ENCODE measurements around the gene PIEZO2. TPM values are rescaled to one million over a fixed set of nuclear protein-coding genes. Genes with fewer than 3 reads are reported as not detected.

The PIEZO2 gene
- total and polyA plus RNA-seq, 2 of the 8 experiments (the other 6 are each of a cell fraction or from before 2014, with no cell fraction given): 4.7 to 16.5 TPM

DNA sequence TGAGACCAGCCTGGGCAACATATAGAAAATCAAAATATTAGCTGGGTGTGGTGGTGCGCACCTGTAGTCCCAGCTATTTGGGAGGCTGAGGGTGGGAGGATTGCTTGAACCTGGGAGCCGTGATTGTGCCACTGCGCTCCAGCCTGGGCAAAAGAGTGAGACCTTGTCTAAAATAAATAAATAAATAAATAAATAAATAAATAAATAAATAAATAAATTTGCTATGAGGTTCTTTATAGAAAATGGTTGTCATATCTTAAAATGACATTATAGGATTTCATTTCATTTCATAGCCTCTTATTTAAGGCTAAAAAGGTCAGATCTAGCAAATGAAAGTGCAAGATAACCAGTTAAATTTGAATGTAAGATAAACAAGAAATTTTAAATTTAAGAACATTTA is 430.6 kb downstream of the PIEZO2 start:
- H3K79me1 ChIP-seq (ENCODE audit: low read depth, low read length): no peaks in the 10 kb centered on the region
- 97% methylated on average over 3 of the region's 3 CpGs; no CpG with 5 or more reads in 1 of the 2 experiments for WGBS, 2 experiments (ENCODE audit: extremely low coverage in 1 of 2, insufficient coverage in 1 of 2, insufficient read length in 1 of 2, insufficient replicate concordance in 2 of 2, low coverage in 1 of 2, low lambda C conversion rate in 2 of 2, missing lambda C conversion rate in 1 of 2)
- H2BK15ac ChIP-seq (ENCODE audit: low read length): no peak overlapping the region
- no peak overlapping the region for H2BK120ac ChIP-seq (replicated peaks; ENCODE audit: low read depth, low read length)
- no peak overlapping the region for H3K56ac ChIP-seq (replicated peaks; ENCODE audit: insufficient read length, low read depth, low read length)
- H4K20me1 ChIP-seq (replicated peaks in 1 of 2; ENCODE audit: control insufficient read depth in 1 of 2, insufficient read depth in 2 of 2, low read length in 2 of 2): no peaks in the 10 kb centered on the region
- H3K9ac ChIP-seq (replicated peaks in 1 of 4; ENCODE audit: extremely low read depth in 1 of 4, low read depth in 3 of 4, low read length in 3 of 4): no peak overlapping the region
- no peak overlapping the region for H3K4me3 ChIP-seq (ENCODE audit: extremely low read depth in 1 of 4, insufficient read depth in 2 of 4, low read depth in 3 of 4, low read length in 4 of 4)
- no peak overlapping the region for H3K18ac ChIP-seq (ENCODE audit: extremely low read depth, low read length)
- H3K36me3 ChIP-seq (ENCODE audit: control insufficient read depth in 2 of 4, insufficient read depth in 4 of 4, low read length in 3 of 4): no peaks in the 10 kb centered on the region
- no peaks in the 10 kb centered on the region for H3K23me2 ChIP-seq (ENCODE audit: low read depth, low read length)
- H3K4me1 ChIP-seq (replicated peaks in 1 of 4; ENCODE audit: control insufficient read depth in 3 of 4, insufficient read depth in 4 of 4, low read length in 3 of 4): no peaks in the 10 kb centered on the region
- POLR2A ChIA-PET (ENCODE audit: partially characterized antibody): interaction anchor here (0.6 kb wide), 1 partner anchor 1219 kb away, joined by 3 read pairs; no protein-coding TSS in a partner anchor
- no peak overlapping the region for H2BK5ac ChIP-seq (ENCODE audit: low read depth, low read length)
- no peak overlapping the region for H3K4ac ChIP-seq (replicated peaks; ENCODE audit: insufficient read length, low read depth, low read length)
- H3K79me2 ChIP-seq (ENCODE audit: control insufficient read depth in 1 of 2, insufficient read depth in 2 of 2, low read length in 2 of 2): no peaks in the 10 kb centered on the region
- H3K27me3 ChIP-seq (replicated peaks in 1 of 4; ENCODE audit: control insufficient read depth in 3 of 4, extremely low read depth in 1 of 4, insufficient read depth in 3 of 4, low read length in 3 of 4): no peaks in the 10 kb centered on the region
- H2AK5ac ChIP-seq (ENCODE audit: low read depth, low read length): no peak overlapping the region
- H3K9me3 ChIP-seq (ENCODE audit: insufficient read depth in 2 of 2, low read depth in 1 of 2, low read length in 1 of 2): no peaks in the 10 kb centered on the region
- no peak overlapping the region for H4K91ac ChIP-seq (replicated peaks; ENCODE audit: insufficient read length, low read length)
- H4K8ac ChIP-seq (ENCODE audit: extremely low read depth, insufficient read depth, low read length): no peak overlapping the region
- no peak overlapping the region for H3K23ac ChIP-seq (ENCODE audit: insufficient read length)
- H3K14ac ChIP-seq (ENCODE audit: insufficient read length): no peak overlapping the region
- no peak overlapping the region for H2BK20ac ChIP-seq (ENCODE audit: low read length)
- no peak overlapping the region for H2BK12ac ChIP-seq (ENCODE audit: low read depth, low read length)
- no peak overlapping the region for H2AFZ ChIP-seq (ENCODE audit: low read length)
- CTCF ChIA-PET (ENCODE audit: partially characterized antibody): no interaction called here
- H3K27ac ChIP-seq (ENCODE audit: low read depth, low read length): no peak overlapping the region
- no peak overlapping the region for H4K5ac ChIP-seq (ENCODE audit: insufficient read length, low read depth, low read length)
- FAIRE-seq (no peak), DNase-seq (ENCODE audit: low read depth in 1 of 2, low spot score in 2 of 2) (no peak)
- no peak overlapping the region for H3K4me2 ChIP-seq (ENCODE audit: insufficient read depth in 1 of 2, low read depth in 2 of 2, low read length in 2 of 2)
- TF ChIP-seq RNF2 (IDR thresholded peaks at IDR 0.05; ENCODE audit: borderline replicate concordance, low read depth, low read length, missing control alignments, poor library complexity, severe bottlenecking): no peak
- TF ChIP-seq TAF1 (IDR thresholded peaks at IDR 0.05; ENCODE audit: low read depth, low read length): no peak
